NB4 (cell line): ENCODE data around the gene STAB2.

Experiments used
- POLR2A ChIP-seq: IDR thresholded peaks from 2 replicates; pipeline ENCODE4 v1.6.1; 2011; ENCODE audit warnings: mild to moderate bottlenecking; ENCODE audit not compliant: insufficient read length; ENCODE audit errors: extremely low read depth
- TF ChIP-seq, protein P1 (sequence below): IDR thresholded peaks from one replicate; pipeline ENCODE4 v1.5.1; 2012; ENCODE audit warnings: low read depth, low read length
- TF ChIP-seq, protein P2 (sequence below): IDR thresholded peaks from 2 replicates; pipeline ENCODE4 v1.6.1; 2011; ENCODE audit warnings: low read depth, low read length

DNA sequence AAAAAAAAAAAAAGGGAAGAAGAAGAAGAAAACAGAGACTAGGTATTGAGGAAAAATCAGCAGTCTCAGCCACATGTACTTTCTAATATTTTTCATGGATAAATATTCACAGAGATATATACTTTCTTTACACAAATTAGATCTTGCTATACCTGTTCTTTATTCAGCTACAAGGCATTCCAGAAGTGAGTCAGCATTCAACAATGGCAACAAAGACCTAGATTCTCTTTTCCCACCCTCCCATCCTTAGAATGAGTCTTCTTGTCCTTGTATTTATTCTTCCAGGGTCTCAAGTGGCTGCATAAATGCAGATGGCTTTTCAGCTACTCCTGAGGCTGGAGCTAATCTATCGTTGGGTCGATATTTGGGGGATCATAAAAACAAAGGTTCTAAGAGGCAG is 160.9 kb downstream of the STAB2 start:
- TF ChIP-seq, protein P1, sequence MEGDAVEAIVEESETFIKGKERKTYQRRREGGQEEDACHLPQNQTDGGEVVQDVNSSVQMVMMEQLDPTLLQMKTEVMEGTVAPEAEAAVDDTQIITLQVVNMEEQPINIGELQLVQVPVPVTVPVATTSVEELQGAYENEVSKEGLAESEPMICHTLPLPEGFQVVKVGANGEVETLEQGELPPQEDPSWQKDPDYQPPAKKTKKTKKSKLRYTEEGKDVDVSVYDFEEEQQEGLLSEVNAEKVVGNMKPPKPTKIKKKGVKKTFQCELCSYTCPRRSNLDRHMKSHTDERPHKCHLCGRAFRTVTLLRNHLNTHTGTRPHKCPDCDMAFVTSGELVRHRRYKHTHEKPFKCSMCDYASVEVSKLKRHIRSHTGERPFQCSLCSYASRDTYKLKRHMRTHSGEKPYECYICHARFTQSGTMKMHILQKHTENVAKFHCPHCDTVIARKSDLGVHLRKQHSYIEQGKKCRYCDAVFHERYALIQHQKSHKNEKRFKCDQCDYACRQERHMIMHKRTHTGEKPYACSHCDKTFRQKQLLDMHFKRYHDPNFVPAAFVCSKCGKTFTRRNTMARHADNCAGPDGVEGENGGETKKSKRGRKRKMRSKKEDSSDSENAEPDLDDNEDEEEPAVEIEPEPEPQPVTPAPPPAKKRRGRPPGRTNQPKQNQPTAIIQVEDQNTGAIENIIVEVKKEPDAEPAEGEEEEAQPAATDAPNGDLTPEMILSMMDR, result no peak
- TF ChIP-seq, protein P2, sequence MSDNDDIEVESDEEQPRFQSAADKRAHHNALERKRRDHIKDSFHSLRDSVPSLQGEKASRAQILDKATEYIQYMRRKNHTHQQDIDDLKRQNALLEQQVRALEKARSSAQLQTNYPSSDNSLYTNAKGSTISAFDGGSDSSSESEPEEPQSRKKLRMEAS, result no peak
- no peak for TF ChIP-seq POLR2A
